Mesodermal cell (in vitro differentiated cells): Measurements from ENCODE around the gene RPP21.

Experiments used
- H3K27ac ChIP-seq: 2 replicates; pipeline ENCODE4 v1.7.0; 2013; ENCODE audit warnings: mild to moderate bottlenecking, low read depth, low read length, moderate library complexity; ENCODE audit not compliant: severe bottlenecking
- H3K36me3 ChIP-seq: 2 replicates; pipeline ENCODE4 v1.7.1; 2013; ENCODE audit warnings: mild to moderate bottlenecking, low read length, moderate library complexity; ENCODE audit not compliant: control insufficient read depth, insufficient read depth
- H3K4me1 ChIP-seq: one replicate; pipeline ENCODE4 v1.7.1; 2013; ENCODE audit warnings: mild to moderate bottlenecking, low read length; ENCODE audit not compliant: insufficient read depth, control insufficient read depth, poor library complexity, severe bottlenecking
- H3K4me3 ChIP-seq: 2 replicates; pipeline ENCODE4 v1.7.0; 2013; ENCODE audit warnings: low read length, control low read depth, mild to moderate bottlenecking; ENCODE audit not compliant: insufficient read depth, poor library complexity, severe bottlenecking; ENCODE audit errors: extremely low read depth
- H3K9me3 ChIP-seq: 2 replicates; pipeline ENCODE4 v1.7.1; 2013; ENCODE audit warnings: mild to moderate bottlenecking, low read length, moderate library complexity; ENCODE audit not compliant: control insufficient read depth
- WGBS, 2 experiments: methylation state at CpG; one replicate each; pipeline ENCODE4 v1.1.5; 2013; ENCODE audit warnings: missing lambda C conversion rate in 2 of 2; ENCODE audit not compliant: insufficient coverage in 2 of 2; 5-methylcytosine and 5-hydroxymethylcytosine counted together

Gene RPP21

GRCh38 chr6:30380464-30380863 lies 35.5 kb downstream of the RPP21 start:
- H3K4me1 ChIP-seq, result no peaks in the 10 kb centered on the region
- no peaks in the 10 kb centered on the region for H3K9me3 ChIP-seq
- no peak overlapping the region for H3K4me3 ChIP-seq
- no CpG with 5 or more reads among the region's 5 CpGs for WGBS, 2 experiments
- H3K27ac ChIP-seq, result no peak overlapping the region
- no peaks in the 10 kb centered on the region for H3K36me3 ChIP-seq

GRCh38 chr6:30386166-30386565 lies 41.2 kb downstream of the RPP21 start:
- H3K27ac ChIP-seq, result no peak overlapping the region
- WGBS, 2 experiments, result 49 to 52% methylated on average over 2 to 3 of the region's 3 CpGs
- no peaks in the 10 kb centered on the region for H3K4me1 ChIP-seq
- no peaks in the 10 kb centered on the region for H3K9me3 ChIP-seq
- no peak overlapping the region for H3K4me3 ChIP-seq
- H3K36me3 ChIP-seq, result no peaks in the 10 kb centered on the region

- no peaks in the 10 kb centered on the region for H3K9me3 ChIP-seq
- no peaks in the 10 kb centered on the region for H3K36me3 ChIP-seq
- H3K4me3 ChIP-seq, result no peak overlapping the region
- H3K27ac ChIP-seq, result no peak overlapping the region
- no peaks in the 10 kb centered on the region for H3K4me1 ChIP-seq
- 50 to 63% methylated on average over 3 of the region's 3 CpGs for WGBS, 2 experiments
Measured at GRCh38 chr6:30391240-30391639, 46.3 kb downstream of the RPP21 start.

GRCh38 chr6:30394139-30394538 lies 49.2 kb downstream of the RPP21 start:
- Histone ChIP-seq H3K4me3 (no peak overlapping the region), H3K27ac (no peak overlapping the region), H3K9me3 (no peaks in the 10 kb centered on the region), H3K4me1 (no peaks in the 10 kb centered on the region), H3K36me3 (no peaks in the 10 kb centered on the region)
- WGBS, 2 experiments, result 50 to 65% methylated on average over 4 of the region's 5 CpGs
